ENCODE results near the gene CD37. TPM values are rescaled to one million over a fixed set of nuclear protein-coding genes. Genes with fewer than 3 reads are reported as not detected.

Gene CD37
- total and polyA plus RNA-seq, 2 of the 4 experiments (the other 2 are of a cell fraction) = not detected

DNA sequence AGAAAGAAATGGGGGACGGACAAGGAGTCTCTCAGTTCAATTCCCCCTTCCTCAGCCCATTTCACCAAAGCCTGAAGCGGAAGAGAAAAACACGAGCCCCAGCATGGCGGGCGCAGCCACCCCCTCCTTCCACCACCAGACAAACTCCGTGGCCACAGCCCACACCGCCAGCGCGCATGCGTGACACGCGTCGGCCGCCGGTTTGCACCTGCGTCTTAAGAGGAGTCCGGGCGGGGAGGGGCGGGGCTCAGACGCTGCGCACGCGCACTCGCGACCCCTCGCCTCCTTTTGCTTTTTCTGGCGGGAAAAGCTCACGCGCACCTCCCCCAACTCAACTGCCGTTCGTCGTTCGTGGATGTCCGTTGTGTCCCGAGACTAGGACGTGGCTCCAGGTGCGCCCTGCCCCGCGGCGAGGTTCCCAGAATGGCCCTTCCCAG lies 52.7 kb downstream of the CD37 start, which contains the start of gene KASH5:
KASH5 (plus strand) TSS at position 314 of the 437 bp plus-strand sequence. CDS start 2,635 bp downstream, outside the sequence.
- in situ Hi-C loops (cut with MboI; ENCODE audit: low sequenced_read_pairs) = no loop called here
- Histone ChIP-seq H3K23ac (ENCODE audit: low read depth, low read length) (no peak within 1 kb of the TSS), H4K91ac (ENCODE audit: insufficient read depth, low read depth, low read length) (no peak within 1 kb of the TSS), H2BK15ac (ENCODE audit: low read depth, low read length) (no peak within 1 kb of the TSS), H2AK9ac (replicated peaks; ENCODE audit: low read depth, low read length, poor library complexity) (no peak within 1 kb of the TSS), H2BK20ac (ENCODE audit: low read depth, low read length) (no peak within 1 kb of the TSS), H4K20me1 (ENCODE audit: insufficient read depth, low read length) (no peaks in the 10 kb centered on the region), H3K9me1 (ENCODE audit: insufficient read depth, low read length) (no peaks in the 10 kb centered on the region), H3K4me3 (ENCODE audit: insufficient read depth, low read depth, low read length) (no peak within 1 kb of the TSS), H4K5ac (ENCODE audit: low read depth, low read length) (no peak within 1 kb of the TSS), H3K79me1 (ENCODE audit: low read depth in 1 of 2, low read length in 2 of 2) (no peaks in the 10 kb centered on the region), H3K4me1 (ENCODE audit: control insufficient read depth, insufficient read depth, low read length) (no peaks in the 10 kb centered on the region), H4K8ac (ENCODE audit: low read depth in 2 of 2, low read length in 2 of 2) (peak within 1 kb of the TSS in 1 of 2 experiments; percentile 60; a peak in 1 of 4 replicates), H3K9me3 (ENCODE audit: control insufficient read depth, insufficient read depth, low read length) (no peaks in the 10 kb centered on the region), H3K4me2 (ENCODE audit: low read depth, low read length) (no peak within 1 kb of the TSS), H2AFZ (replicated peaks; ENCODE audit: low read length, poor library complexity) (peak within 1 kb of the TSS; percentile 58), H3K18ac (ENCODE audit: low read depth, low read length) (no peak within 1 kb of the TSS), H3K27me3 (ENCODE audit: control insufficient read depth, insufficient read depth, low read length) (peaks cover 14% of the 10 kb centered on the region), H3K9ac (ENCODE audit: low read depth, low read length) (no peak within 1 kb of the TSS), H2BK5ac (ENCODE audit: low read depth, low read length, poor library complexity, severe bottlenecking) (no peak within 1 kb of the TSS), H2BK120ac (ENCODE audit: low read depth, low read length) (no peak within 1 kb of the TSS), H3K36me3 (ENCODE audit: control insufficient read depth, insufficient read depth, low read length) (no peaks in the 10 kb centered on the region), H3K14ac (replicated peaks; ENCODE audit: low read depth, low read length) (no peak within 1 kb of the TSS), H3K56ac (ENCODE audit: extremely low read depth, insufficient read depth, low read length) (no peak within 1 kb of the TSS), H3K27ac (ENCODE audit: insufficient read depth, low read length) (no peak within 1 kb of the TSS), H3K4ac (ENCODE audit: low read depth, low read length) (no peak within 1 kb of the TSS), H2AK5ac (ENCODE audit: low read depth, low read length) (no peak within 1 kb of the TSS)
- no TSS peak for BruUV-seq (replicated peaks)
- ATAC-seq (ENCODE audit: low read depth) = peak; percentile 27; the same call in 1 of the 2 replicates
- ChIA-PET POLR2A (ENCODE audit: unreplicated experiment) (no interaction called here), CTCF (no interaction called here)
- intact Hi-C loops (cut with micrococcal nuclease) = no loop called here
- WGBS, 2 experiments (ENCODE audit: extremely low coverage in 2 of 2, insufficient read length in 1 of 2) = 49% methylated on average over 11 of the region's 40 CpGs; no CpG with 5 or more reads in 1 of the 2 experiments
- TF ChIP-seq MXI1 (IDR thresholded peaks at IDR 0.05; ENCODE audit: borderline replicate concordance, low read depth, low read length) = no peak
- TF ChIP-seq NFE2L2 (IDR thresholded peaks at IDR 0.05; ENCODE audit: low read depth, low read length) = no peak
- TF ChIP-seq RCOR1 (IDR thresholded peaks at IDR 0.05; ENCODE audit: insufficient replicate concordance, low read length) = no peak
- TF ChIP-seq, protein P1, sequence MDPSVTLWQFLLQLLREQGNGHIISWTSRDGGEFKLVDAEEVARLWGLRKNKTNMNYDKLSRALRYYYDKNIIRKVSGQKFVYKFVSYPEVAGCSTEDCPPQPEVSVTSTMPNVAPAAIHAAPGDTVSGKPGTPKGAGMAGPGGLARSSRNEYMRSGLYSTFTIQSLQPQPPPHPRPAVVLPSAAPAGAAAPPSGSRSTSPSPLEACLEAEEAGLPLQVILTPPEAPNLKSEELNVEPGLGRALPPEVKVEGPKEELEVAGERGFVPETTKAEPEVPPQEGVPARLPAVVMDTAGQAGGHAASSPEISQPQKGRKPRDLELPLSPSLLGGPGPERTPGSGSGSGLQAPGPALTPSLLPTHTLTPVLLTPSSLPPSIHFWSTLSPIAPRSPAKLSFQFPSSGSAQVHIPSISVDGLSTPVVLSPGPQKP (IDR thresholded peaks at IDR 0.05; ENCODE audit: borderline replicate concordance, low read depth, low read length) = no peak
- dilution Hi-C loops (cut with HindIII; ENCODE audit: low sequenced_read_pairs, unreplicated experiment) = no loop called here
- DNase-seq = peak; percentile 8
